Duodenal mucosa (tissue), 2 donors: ENCODE measurements around the gene GLDN.

Source experiments
- H3K27ac ChIP-seq: one replicate; pipeline ENCODE4 v1.7.0; 2013; ENCODE audit warnings: low read depth, low read length
- H3K27me3 ChIP-seq, 2 donors: one replicate each; pipeline ENCODE4 v1.7.0; 2013; ENCODE audit warnings: low read length in 2 of 2, control low read depth in 1 of 2; ENCODE audit not compliant: insufficient read depth in 2 of 2, control insufficient read depth in 1 of 2
- H3K36me3 ChIP-seq, 2 donors: one replicate each; pipeline ENCODE4 v1.7.0; 2013; ENCODE audit warnings: low read length in 2 of 2, control low read depth in 1 of 2; ENCODE audit not compliant: insufficient read depth in 2 of 2, control insufficient read depth in 1 of 2
- H3K4me1 ChIP-seq, 2 donors: one replicate each; pipeline ENCODE4 v1.7.0; 2013; ENCODE audit warnings: low read length in 2 of 2, control low read depth in 1 of 2; ENCODE audit not compliant: insufficient read depth in 2 of 2, control insufficient read depth in 1 of 2
- H3K4me3 ChIP-seq, 2 donors: one replicate each; pipeline ENCODE4 v1.7.0; 2013; ENCODE audit warnings: low read length in 2 of 2, low read depth in 1 of 2
- H3K9ac ChIP-seq, 2 donors: one replicate each; pipeline ENCODE4 v1.7.0; 2013; ENCODE audit warnings: low read length in 2 of 2, low read depth in 1 of 2
- H3K9me3 ChIP-seq, 2 donors: one replicate each; pipeline ENCODE4 v1.7.0; 2013; ENCODE audit warnings: low read length in 2 of 2, control low read depth in 1 of 2; ENCODE audit not compliant: control insufficient read depth in 1 of 2

GLDN gene

GRCh38 chr15:51353976-51354375 lies 12.5 kb downstream of the GLDN start:
- Histone ChIP-seq H3K27ac (no peak overlapping the region), H3K9me3 (no peaks in the 10 kb centered on the region)

GRCh38 chr15:51355096-51355495 lies 13.6 kb downstream of the GLDN start:
- Histone ChIP-seq H3K4me3 (no peak overlapping the region), H3K9ac (no peak overlapping the region), H3K36me3 (no peaks in the 10 kb centered on the region), H3K27ac (no peak overlapping the region), H3K9me3 (no peaks in the 10 kb centered on the region), H3K4me1 (peaks cover 0 to 3% of the 10 kb centered on the region in 2 donors), H3K27me3 (peaks cover 0 to 7% of the 10 kb centered on the region in 2 donors)

More at GRCh38 chr15:51353976-51354375, 12.5 kb downstream of the GLDN start:
- peaks cover 0 to 7% of the 10 kb centered on the region in 2 donors for H3K27me3 ChIP-seq
- no peak overlapping the region for H3K4me3 ChIP-seq
- H3K9ac ChIP-seq: no peak overlapping the region
- H3K36me3 ChIP-seq: no peaks in the 10 kb centered on the region
- H3K4me1 ChIP-seq: peaks cover 0 to 3% of the 10 kb centered on the region in 2 donors

- Histone ChIP-seq H3K27me3 (peaks cover 0 to 7% of the 10 kb centered on the region in 2 donors), H3K36me3 (no peaks in the 10 kb centered on the region), H3K9ac (no peak overlapping the region), H3K4me3 (no peak overlapping the region), H3K4me1 (peaks cover 0 to 3% of the 10 kb centered on the region in 2 donors), H3K27ac (no peak overlapping the region), H3K9me3 (no peaks in the 10 kb centered on the region)
Measured at GRCh38 chr15:51356147-51356546, 14.7 kb downstream of the GLDN start.

- H3K27me3 ChIP-seq: no peaks in the 10 kb centered on the region
- H3K9ac ChIP-seq: no peak overlapping the region
- no peak overlapping the region for H3K27ac ChIP-seq
- peaks cover 0 to 3% of the 10 kb centered on the region in 2 donors for H3K4me1 ChIP-seq
- H3K36me3 ChIP-seq: no peaks in the 10 kb centered on the region
- no peak overlapping the region for H3K4me3 ChIP-seq
- H3K9me3 ChIP-seq: no peaks in the 10 kb centered on the region
Measured at GRCh38 chr15:51356983-51357382, 15.5 kb downstream of the GLDN start.

GRCh38 chr15:51359981-51360380 lies 18.5 kb downstream of the GLDN start:
- no peaks in the 10 kb centered on the region for H3K36me3 ChIP-seq
- no peak overlapping the region for H3K4me3 ChIP-seq
- H3K4me1 ChIP-seq: no peaks in the 10 kb centered on the region

GRCh38 chr15:51363383-51363782 lies 21.9 kb downstream of the GLDN start:
- Histone ChIP-seq H3K4me1 (peaks cover 9 to 10% of the 10 kb centered on the region in 2 donors), H3K27me3 (no peaks in the 10 kb centered on the region), H3K36me3 (no peaks in the 10 kb centered on the region), H3K9ac (no peak overlapping the region), H3K27ac (no peak overlapping the region), H3K4me3 (no peak overlapping the region), H3K9me3 (no peaks in the 10 kb centered on the region)

More at GRCh38 chr15:51359981-51360380, 18.5 kb downstream of the GLDN start:
- Histone ChIP-seq H3K9ac (no peak overlapping the region), H3K9me3 (no peaks in the 10 kb centered on the region), H3K27ac (no peak overlapping the region), H3K27me3 (no peaks in the 10 kb centered on the region)

- Histone ChIP-seq H3K9ac (no peak overlapping the region), H3K36me3 (no peaks in the 10 kb centered on the region), H3K27ac (no peak overlapping the region), H3K9me3 (no peaks in the 10 kb centered on the region), H3K4me1 (peaks cover 9 to 10% of the 10 kb centered on the region in 2 donors), H3K27me3 (no peaks in the 10 kb centered on the region), H3K4me3 (no peak overlapping the region)
Measured at GRCh38 chr15:51365417-51365816, 24.0 kb downstream of the GLDN start.

GRCh38 chr15:51366071-51366470 lies 24.6 kb downstream of the GLDN start:
- H3K9ac ChIP-seq: no peak overlapping the region
- no peak overlapping the region for H3K27ac ChIP-seq
- H3K36me3 ChIP-seq: no peaks in the 10 kb centered on the region
- H3K4me1 ChIP-seq: peaks cover 9 to 10% of the 10 kb centered on the region in 2 donors
- H3K4me3 ChIP-seq: no peak overlapping the region
- H3K27me3 ChIP-seq: no peaks in the 10 kb centered on the region
- H3K9me3 ChIP-seq: no peaks in the 10 kb centered on the region

- H3K9me3 ChIP-seq: no peaks in the 10 kb centered on the region
- H3K27me3 ChIP-seq: no peaks in the 10 kb centered on the region
- H3K4me3 ChIP-seq: no peak overlapping the region
- no peak overlapping the region for H3K27ac ChIP-seq
- H3K9ac ChIP-seq: no peak overlapping the region
- H3K4me1 ChIP-seq: peaks cover 9 to 10% of the 10 kb centered on the region in 2 donors
- H3K36me3 ChIP-seq: no peaks in the 10 kb centered on the region
Measured at GRCh38 chr15:51366920-51367319, 25.5 kb downstream of the GLDN start.

- Histone ChIP-seq H3K27ac (no peak overlapping the region), H3K36me3 (no peaks in the 10 kb centered on the region), H3K4me1 (peaks cover 9 to 10% of the 10 kb centered on the region in 2 donors), H3K9me3 (no peaks in the 10 kb centered on the region), H3K4me3 (no peak overlapping the region), H3K27me3 (no peaks in the 10 kb centered on the region), H3K9ac (no peak overlapping the region)
Measured at GRCh38 chr15:51367322-51367976, 26.0 kb downstream of the GLDN start.
